Colonic mucosa (tissue), 4 donors: ENCODE data around the gene PLCD1. TPM values are rescaled to one million over a fixed set of nuclear protein-coding genes. Genes with fewer than 3 reads are reported as not detected.

ENCODE experiments used
- DNase-seq: peaks from one replicate; pipeline ENCODE4 v3.0.0-alpha.2; 2020
- H3K27ac ChIP-seq: fragments of 200-600 bp; one replicate; pipeline ENCODE4 v1.8.0; 2021
- H3K27me3 ChIP-seq: fragments of 200-600 bp; one replicate; pipeline ENCODE4 v1.8.0; 2021
- H3K36me3 ChIP-seq: fragments of 200-600 bp; one replicate; pipeline ENCODE4 v1.8.0; 2021
- H3K4me1 ChIP-seq: fragments of 200-600 bp; one replicate; pipeline ENCODE4 v1.8.0; 2021; ENCODE audit warnings: mild to moderate bottlenecking
- H3K4me3 ChIP-seq: fragments of 200-600 bp; one replicate; pipeline ENCODE4 v1.8.0; 2021
- H3K9ac ChIP-seq, 2 donors: one replicate each; pipeline ENCODE4 v1.7.0; 2013; ENCODE audit warnings: control low read depth in 2 of 2, low read depth in 2 of 2, low read length in 2 of 2
- H3K9me3 ChIP-seq: fragments of 200-600 bp; one replicate; pipeline ENCODE4 v1.8.0; 2021
- intact Hi-C: fragments of 100-400 bp; cut with DNase I; formaldehyde crosslinking; loops from one replicate; pipeline ENCODE4 v1.14.1; 2022
- total RNA-seq, 2 donors: library from RNA; stranded (reverse); fragmentation: NEBNext Ultra II Directional in 1 of 2; extraction: Animal tissue kit (Norgen Biotek cat#: 25700) in 1 of 2; gene quantifications; one replicate each; pipeline ENCODE4 v1.2.1, GENCODE V29; 2021
- TF ChIP-seq, protein P1 (sequence below): fragments of 200-600 bp; IDR thresholded peaks from one replicate; pipeline ENCODE4 v1.8.0; 2022; ENCODE audit warnings: antibody characterized with exemption, mild to moderate bottlenecking
- donor health status: healthy.
- donor health status: DM: no; HTN: no; CAD: no.
- donor health status: DM: no; HTN: no; CAD: no.

The PLCD1 gene
- total RNA-seq, 2 donors from 2014 or later: 46.8 to 70.0 TPM

DNA sequence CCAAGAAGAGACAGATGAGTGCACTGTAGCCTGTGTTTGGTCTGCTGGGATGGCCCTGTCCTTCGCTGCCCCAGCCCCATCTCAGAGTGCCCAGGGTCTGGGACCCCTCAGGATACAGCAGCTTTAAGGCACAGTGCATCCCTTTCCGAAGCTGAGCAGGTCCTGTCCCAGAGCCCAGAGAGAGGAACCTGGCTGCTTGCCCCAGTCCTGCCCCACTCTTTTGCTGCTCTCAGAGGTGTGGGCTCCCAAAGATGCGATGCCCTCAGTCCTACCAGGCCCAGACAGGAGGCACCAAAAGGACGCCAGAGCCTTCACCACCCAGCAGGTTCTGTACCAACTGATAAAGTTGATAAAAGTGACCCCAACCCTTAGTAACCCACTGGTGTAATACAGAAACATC lies 8.2 kb downstream of the PLCD1 start:
- Histone ChIP-seq H3K4me1 (peaks cover 6% of the 10 kb centered on the region), H3K27ac (no peak overlapping the region), H3K9ac (no peak overlapping the region), H3K4me3 (no peak overlapping the region), H3K9me3 (no peaks in the 10 kb centered on the region), H3K36me3 (peaks cover 7% of the 10 kb centered on the region), H3K27me3 (no peaks in the 10 kb centered on the region)
- TF ChIP-seq, protein P1, sequence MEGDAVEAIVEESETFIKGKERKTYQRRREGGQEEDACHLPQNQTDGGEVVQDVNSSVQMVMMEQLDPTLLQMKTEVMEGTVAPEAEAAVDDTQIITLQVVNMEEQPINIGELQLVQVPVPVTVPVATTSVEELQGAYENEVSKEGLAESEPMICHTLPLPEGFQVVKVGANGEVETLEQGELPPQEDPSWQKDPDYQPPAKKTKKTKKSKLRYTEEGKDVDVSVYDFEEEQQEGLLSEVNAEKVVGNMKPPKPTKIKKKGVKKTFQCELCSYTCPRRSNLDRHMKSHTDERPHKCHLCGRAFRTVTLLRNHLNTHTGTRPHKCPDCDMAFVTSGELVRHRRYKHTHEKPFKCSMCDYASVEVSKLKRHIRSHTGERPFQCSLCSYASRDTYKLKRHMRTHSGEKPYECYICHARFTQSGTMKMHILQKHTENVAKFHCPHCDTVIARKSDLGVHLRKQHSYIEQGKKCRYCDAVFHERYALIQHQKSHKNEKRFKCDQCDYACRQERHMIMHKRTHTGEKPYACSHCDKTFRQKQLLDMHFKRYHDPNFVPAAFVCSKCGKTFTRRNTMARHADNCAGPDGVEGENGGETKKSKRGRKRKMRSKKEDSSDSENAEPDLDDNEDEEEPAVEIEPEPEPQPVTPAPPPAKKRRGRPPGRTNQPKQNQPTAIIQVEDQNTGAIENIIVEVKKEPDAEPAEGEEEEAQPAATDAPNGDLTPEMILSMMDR: no peak
- intact Hi-C loops: no loop called here
- no peak for DNase-seq

DNA sequence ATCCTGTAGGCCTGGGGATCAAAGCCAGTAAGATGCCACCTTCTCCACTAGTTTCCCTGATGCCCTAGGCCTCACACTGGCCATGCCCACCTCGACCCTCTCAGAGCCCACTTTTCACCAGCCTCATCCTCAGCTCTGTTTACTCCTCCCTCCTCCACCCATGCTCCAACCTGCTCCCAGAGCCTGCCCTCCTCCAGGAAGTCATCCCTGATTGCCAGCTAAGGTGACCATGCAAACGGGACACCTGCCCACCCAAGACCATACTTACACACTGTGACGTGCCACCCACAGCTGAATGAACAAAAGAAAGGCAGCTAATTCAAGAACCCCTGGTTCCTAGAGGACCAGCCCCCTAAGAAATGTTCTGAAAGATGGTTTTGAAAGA lies 9.1 kb downstream of the PLCD1 start:
- no peaks in the 10 kb centered on the region for H3K9me3 ChIP-seq
- intact Hi-C loops: no loop called here
- H3K9ac ChIP-seq: no peak overlapping the region
- TF ChIP-seq, protein P1: no peak
- H3K27me3 ChIP-seq: no peaks in the 10 kb centered on the region
- H3K36me3 ChIP-seq: peaks cover 7% of the 10 kb centered on the region
- no peak overlapping the region for H3K27ac ChIP-seq
- no peak for DNase-seq
- no peak overlapping the region for H3K4me3 ChIP-seq
- H3K4me1 ChIP-seq: peaks cover under 1% of the 10 kb centered on the region

DNA sequence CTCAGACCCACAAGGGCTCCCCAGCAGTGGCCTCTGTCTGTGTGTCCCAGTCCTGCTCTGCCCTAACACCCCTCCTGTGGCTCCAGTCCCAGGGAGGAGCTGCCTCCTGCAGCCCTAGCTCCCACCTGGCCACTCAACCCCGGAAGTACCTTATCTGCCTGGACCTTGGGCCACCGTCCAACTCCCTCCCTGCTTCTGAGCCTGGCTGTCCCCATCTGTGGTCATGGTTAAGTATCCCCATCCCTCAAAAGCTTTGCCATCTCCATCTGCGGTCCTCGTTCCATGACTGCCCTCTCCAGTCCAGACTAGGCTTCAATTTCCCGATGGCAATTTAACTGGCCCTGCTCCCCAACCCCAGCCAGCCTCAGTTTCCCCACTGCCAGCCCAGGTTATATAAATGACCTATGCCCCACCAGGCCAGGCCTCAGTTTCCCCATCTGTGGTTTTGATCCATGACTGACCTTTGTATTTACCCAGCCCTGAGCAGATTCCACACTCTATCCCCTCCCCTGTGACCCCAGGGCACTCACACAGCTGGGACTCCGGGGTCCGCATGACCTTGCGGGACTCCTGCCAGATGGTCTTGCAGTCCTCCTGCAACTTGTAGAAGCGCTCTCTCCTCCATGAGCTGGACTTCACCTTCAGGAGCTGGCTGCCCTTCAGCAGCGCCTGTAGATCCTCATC lies 9.6 kb downstream of the PLCD1 start:
- TF ChIP-seq, protein P1: no peak
- H3K4me1 ChIP-seq: no peaks in the 10 kb centered on the region
- intact Hi-C loops: no loop called here
- peaks cover 7% of the 10 kb centered on the region for H3K36me3 ChIP-seq
- no peaks in the 10 kb centered on the region for H3K9me3 ChIP-seq
- no peak overlapping the region for H3K4me3 ChIP-seq
- H3K27ac ChIP-seq: no peak overlapping the region
- H3K27me3 ChIP-seq: no peaks in the 10 kb centered on the region
- no peak for DNase-seq
- H3K9ac ChIP-seq: no peak overlapping the region

DNA sequence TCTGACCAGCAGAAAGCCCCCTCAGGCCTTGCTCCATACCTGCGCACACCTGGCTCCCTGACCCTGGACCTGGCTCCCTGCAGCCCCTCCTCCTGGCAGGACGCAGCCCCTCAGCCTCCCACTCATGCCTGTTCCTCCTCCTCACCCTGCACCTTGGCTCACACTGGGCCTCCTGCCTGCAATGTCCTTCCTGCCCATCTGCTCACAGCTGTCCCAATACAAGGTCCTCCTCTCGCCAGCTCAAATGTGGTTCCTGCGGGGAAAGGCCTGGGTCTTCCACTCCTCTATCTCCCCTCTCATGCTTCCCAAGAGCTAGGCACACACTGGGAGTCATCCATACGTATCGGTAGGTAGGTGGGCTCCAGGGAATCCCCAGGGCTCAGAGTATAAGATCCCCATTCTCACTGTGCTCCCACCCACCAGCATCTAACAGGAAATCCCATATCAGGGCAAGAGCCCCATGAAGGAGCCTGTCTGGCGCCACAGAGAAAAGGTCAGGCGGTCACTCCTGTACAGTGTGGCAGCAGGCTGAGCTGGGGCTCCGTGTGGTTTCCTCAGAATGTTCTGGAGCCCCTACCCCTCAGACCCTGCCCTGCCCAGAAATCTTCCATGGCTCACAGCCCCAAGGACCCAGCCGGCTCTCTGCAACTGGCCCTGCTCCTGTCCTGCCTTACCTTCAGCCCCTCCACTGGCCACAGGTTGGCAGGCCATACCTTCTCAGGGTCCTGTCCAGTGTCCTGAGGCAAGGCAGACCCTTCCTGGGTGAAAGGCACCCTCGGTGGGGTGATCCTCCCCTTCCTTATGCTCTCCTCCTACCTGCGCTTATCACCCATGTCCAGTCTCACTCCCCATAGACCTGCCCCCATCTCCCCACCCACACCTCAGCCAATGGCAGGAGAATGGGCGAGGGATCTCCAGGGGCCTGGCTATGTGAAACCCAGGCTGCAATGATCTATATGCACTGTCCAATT lies 10.9 kb downstream of the PLCD1 start:
- TF ChIP-seq, protein P1: no peak
- Histone ChIP-seq H3K4me3 (no peak overlapping the region), H3K27me3 (no peaks in the 10 kb centered on the region), H3K36me3 (peaks cover 7% of the 10 kb centered on the region), H3K4me1 (no peaks in the 10 kb centered on the region), H3K9ac (no peak overlapping the region), H3K9me3 (no peaks in the 10 kb centered on the region), H3K27ac (no peak overlapping the region)
- DNase-seq: no peak
- intact Hi-C loops: no loop called here

DNA sequence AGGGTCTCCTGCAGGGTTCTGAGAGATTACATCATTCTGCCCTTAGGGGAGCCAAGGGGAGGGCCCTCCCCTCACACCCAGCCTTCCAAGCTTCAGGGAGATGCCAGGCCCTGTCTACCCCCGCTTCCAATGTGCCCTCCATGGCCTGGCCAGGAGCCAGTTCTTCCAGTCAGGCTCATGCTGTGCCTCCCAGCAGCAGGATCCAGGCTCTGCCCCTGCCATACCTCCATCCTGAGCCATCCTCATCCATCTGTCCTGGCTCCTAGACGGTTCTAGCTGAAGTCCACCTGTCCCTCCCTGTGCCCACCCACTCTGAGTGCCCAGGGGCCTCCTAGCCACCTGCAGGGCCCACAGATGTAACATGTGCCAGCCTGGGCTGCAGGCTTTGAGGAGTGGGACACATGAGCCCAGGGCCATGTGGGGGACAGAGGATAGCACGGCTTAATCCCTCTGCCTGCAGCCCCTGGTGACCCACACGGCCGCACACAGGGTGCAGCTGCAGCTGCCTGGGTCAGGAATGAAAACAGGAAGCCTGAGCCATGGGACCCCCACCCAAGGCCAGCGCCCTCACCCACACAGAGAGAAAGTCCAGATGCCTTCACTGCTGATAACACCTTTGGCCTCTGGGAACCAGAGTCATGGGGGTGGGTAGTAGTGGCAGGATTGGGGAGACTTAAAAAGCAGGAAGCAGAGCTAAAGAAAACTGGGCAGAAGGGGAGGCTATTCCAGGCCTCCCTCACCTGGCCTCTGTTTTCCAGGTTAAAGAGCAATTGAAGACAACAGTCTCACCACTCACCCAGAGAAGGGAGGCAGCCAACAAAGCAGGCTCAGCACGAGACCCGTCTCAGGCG lies 11.8 kb downstream of the PLCD1 start:
- H3K27me3 ChIP-seq: no peaks in the 10 kb centered on the region
- intact Hi-C loops: no loop called here
- no peak for DNase-seq
- TF ChIP-seq, protein P1: no peak
- H3K27ac ChIP-seq: no peak overlapping the region
- H3K4me3 ChIP-seq: no peak overlapping the region
- no peaks in the 10 kb centered on the region for H3K4me1 ChIP-seq
- no peak overlapping the region for H3K9ac ChIP-seq
- H3K36me3 ChIP-seq: peaks cover 7% of the 10 kb centered on the region
- no peaks in the 10 kb centered on the region for H3K9me3 ChIP-seq
